Smooth muscle cell of the brain vasculature (primary cell): ENCODE results near the gene PKIG.

Source experiments
- DNase-seq: peaks from one replicate; pipeline ENCODE4 v3.0.0-alpha.2; 2012; ENCODE audit warnings: low read depth, low spot score

The PKIG gene

GRCh38 chr20:44619294-44619693 lies 36.9 kb downstream of the PKIG start:
- no peak for DNase-seq

GRCh38 chr20:44620030-44620429 lies 37.7 kb downstream of the PKIG start:
- DNase-seq, result no peak

GRCh38 chr20:44621325-44621724 lies 38.9 kb downstream of the PKIG start:
- no peak for DNase-seq

GRCh38 chr20:44621939-44622338 lies 39.6 kb downstream of the PKIG start:
- DNase-seq, result no peak

GRCh38 chr20:44622501-44623270 lies 40.3 kb downstream of the PKIG start:
- no peak for DNase-seq

- DNase-seq, result no peak
These were observed 41.8 kb downstream of the PKIG start for GRCh38 chr20:44624152-44624551.

- DNase-seq, result no peak
These were observed 42.4 kb downstream of the PKIG start for GRCh38 chr20:44624743-44625271.

GRCh38 chr20:44625361-44625760 lies 43.0 kb downstream of the PKIG start:
- DNase-seq, result no peak

GRCh38 chr20:44626278-44626677 lies 43.9 kb downstream of the PKIG start:
- DNase-seq, result no peak

GRCh38 chr20:44627364-44628010 lies 45.1 kb downstream of the PKIG start:
- no peak for DNase-seq

GRCh38 chr20:44629017-44629385 lies 46.6 kb downstream of the PKIG start:
- DNase-seq, result no peak

GRCh38 chr20:44629542-44629941 lies 47.2 kb downstream of the PKIG start:
- no peak for DNase-seq

GRCh38 chr20:44630297-44630696 lies 47.9 kb downstream of the PKIG start:
- DNase-seq, result no peak

- DNase-seq, result no peak
These were observed 49.8 kb downstream of the PKIG start for GRCh38 chr20:44632103-44632752.

- DNase-seq, result no peak
These were observed 50.9 kb downstream of the PKIG start for GRCh38 chr20:44633187-44633810.

GRCh38 chr20:44633872-44634600 lies 51.7 kb downstream of the PKIG start:
- DNase-seq, result no peak

GRCh38 chr20:44635877-44636276 lies 53.5 kb downstream of the PKIG start:
- DNase-seq, result no peak

GRCh38 chr20:44637042-44637441 lies 54.7 kb downstream of the PKIG start:
- no peak for DNase-seq

- DNase-seq, result no peak
These were observed 55.4 kb downstream of the PKIG start for GRCh38 chr20:44637522-44638372.

GRCh38 chr20:44640522-44640921 lies 58.1 kb downstream of the PKIG start:
- DNase-seq, result no peak

GRCh38 chr20:44641325-44641724 lies 58.9 kb downstream of the PKIG start:
- DNase-seq, result no peak
